Mesothelial cell of epicardium (in vitro differentiated cells): ENCODE results near the gene SERHL2. TPM values are rescaled to one million over a fixed set of nuclear protein-coding genes. Genes with fewer than 3 reads are reported as not detected.
"Not testable (repeated sequence)": the region's sequence is repeated elsewhere in the genome, so short reads cannot be mapped to it uniquely, and the experiment has no call there.

Source experiments
- DNase-seq, 2 experiments: peaks; one replicate each; pipeline ENCODE4 v3.0.0; 2021; ENCODE audit warnings: low spot score in 2 of 2; ENCODE audit not compliant: unreplicated experiment in 2 of 2
- H3K27ac Mint-ChIP-seq: 2 replicates; pipeline ENCODE4 v1.8.0; 2021; ENCODE audit warnings: mixed read lengths
- H3K27me3 Mint-ChIP-seq: 2 replicates; pipeline ENCODE4 v1.8.0; 2021; ENCODE audit warnings: low read depth, mixed read lengths
- H3K36me3 Mint-ChIP-seq: 2 replicates; pipeline ENCODE4 v1.8.0; 2021; ENCODE audit warnings: mixed read lengths
- H3K4me1 Mint-ChIP-seq: 2 replicates; pipeline ENCODE4 v1.8.0; 2021; ENCODE audit warnings: mixed read lengths
- H3K4me3 Mint-ChIP-seq: 2 replicates; pipeline ENCODE4 v1.8.0; 2021; ENCODE audit warnings: mild to moderate bottlenecking, moderate library complexity, mixed read lengths
- H3K9me3 Mint-ChIP-seq: 2 replicates; pipeline ENCODE4 v1.8.0; 2021; ENCODE audit warnings: mixed read lengths
- CTCF ChIP-seq: fragments of 200-600 bp; sonication (generic); IDR thresholded peaks from one replicate; pipeline ENCODE4 v1.5.0; 2021; ENCODE audit warnings: antibody characterized with exemption; ENCODE audit not compliant: unreplicated experiment
- total RNA-seq: library from RNA; stranded (reverse); gene quantifications from 3 replicates; pipeline ENCODE4 v1.2.1, GENCODE V29; 2021

The SERHL2 gene
- total RNA-seq, 1 donor from 2014 or later, result 2.5 TPM

- Mint-ChIP-seq H3K36me3 (no peaks in the 10 kb centered on the region), H3K4me3 (no peak overlapping the region), H3K27ac (peak overlapping the region; percentile 94), H3K9me3 (peaks cover 7% of the 10 kb centered on the region), H3K4me1 (peaks cover 46% of the 10 kb centered on the region), H3K27me3 (no peaks in the 10 kb centered on the region)
- TF ChIP-seq CTCF, result no peak
- no peak for DNase-seq
Measured at GRCh38 chr22:42528591-42529307, 25.0 kb upstream of the SERHL2 start.

- H3K27ac Mint-ChIP-seq, result peak overlapping the region; percentile 94
- H3K4me1 Mint-ChIP-seq, result peaks cover 49% of the 10 kb centered on the region
- H3K4me3 Mint-ChIP-seq, H3K27me3 Mint-ChIP-seq, H3K9me3 Mint-ChIP-seq, H3K36me3 Mint-ChIP-seq: not testable (repeated sequence)
- DNase-seq, result peak in 1 of 2 experiments; percentile 56
Measured at GRCh38 chr22:42529435-42529834, 24.3 kb upstream of the SERHL2 start.

GRCh38 chr22:42531401-42532084 lies 22.2 kb upstream of the SERHL2 start:
- not testable (repeated sequence) for H3K9me3 Mint-ChIP-seq, DNase-seq, H3K27me3 Mint-ChIP-seq, H3K36me3 Mint-ChIP-seq, H3K4me3 Mint-ChIP-seq
- peak overlapping the region; percentile 0 for H3K27ac Mint-ChIP-seq
- H3K4me1 Mint-ChIP-seq, result peaks cover 49% of the 10 kb centered on the region

GRCh38 chr22:42533638-42533977 lies 20.1 kb upstream of the SERHL2 start:
- no peaks in the 10 kb centered on the region for H3K27me3 Mint-ChIP-seq
- H3K36me3 Mint-ChIP-seq, result no peaks in the 10 kb centered on the region
- H3K27ac Mint-ChIP-seq, result no peak overlapping the region
- peaks cover 39% of the 10 kb centered on the region for H3K4me1 Mint-ChIP-seq
- no peak for DNase-seq
- no peak overlapping the region for H3K4me3 Mint-ChIP-seq
- TF ChIP-seq CTCF, result no peak
- no peaks in the 10 kb centered on the region for H3K9me3 Mint-ChIP-seq

- not testable (repeated sequence) for H3K4me3 Mint-ChIP-seq, DNase-seq, H3K27ac Mint-ChIP-seq, H3K36me3 Mint-ChIP-seq, H3K27me3 Mint-ChIP-seq, H3K9me3 Mint-ChIP-seq
- peaks cover 24% of the 10 kb centered on the region for H3K4me1 Mint-ChIP-seq
Measured at GRCh38 chr22:42535082-42535731, 18.5 kb upstream of the SERHL2 start.

- no peak for DNase-seq
- no peak overlapping the region for H3K27ac Mint-ChIP-seq
- no peak for TF ChIP-seq CTCF
- no peak overlapping the region for H3K4me3 Mint-ChIP-seq
- H3K36me3 Mint-ChIP-seq, result no peaks in the 10 kb centered on the region
- no peaks in the 10 kb centered on the region for H3K9me3 Mint-ChIP-seq
- peaks cover 17% of the 10 kb centered on the region for H3K4me1 Mint-ChIP-seq
- H3K27me3 Mint-ChIP-seq, result no peaks in the 10 kb centered on the region
Measured at GRCh38 chr22:42536166-42536565, 17.6 kb upstream of the SERHL2 start.

- H3K9me3 Mint-ChIP-seq, DNase-seq, H3K27ac Mint-ChIP-seq, H3K36me3 Mint-ChIP-seq, H3K4me3 Mint-ChIP-seq, H3K27me3 Mint-ChIP-seq: not testable (repeated sequence)
- H3K4me1 Mint-ChIP-seq, result peaks cover 13% of the 10 kb centered on the region
Measured at GRCh38 chr22:42536634-42537033, 17.1 kb upstream of the SERHL2 start.

- not testable (repeated sequence) for DNase-seq, H3K27me3 Mint-ChIP-seq, H3K9me3 Mint-ChIP-seq, H3K36me3 Mint-ChIP-seq, H3K4me3 Mint-ChIP-seq
- Mint-ChIP-seq H3K27ac (peak overlapping the region; percentile 16), H3K4me1 (peaks cover 11% of the 10 kb centered on the region)
Measured at GRCh38 chr22:42537199-42537831, 16.4 kb upstream of the SERHL2 start.

- H3K27ac Mint-ChIP-seq, H3K4me1 Mint-ChIP-seq, H3K36me3 Mint-ChIP-seq, H3K4me3 Mint-ChIP-seq, DNase-seq, H3K27me3 Mint-ChIP-seq, H3K9me3 Mint-ChIP-seq: not testable (repeated sequence)
Measured at GRCh38 chr22:42539236-42539771, 14.5 kb upstream of the SERHL2 start.
